SK-N-MC (cell line): Measurements from ENCODE around the gene TNNT2.

ENCODE experiments used
- EZH2 ChIP-seq: fragments of 200-600 bp; sonication (generic); IDR thresholded peaks from one replicate; pipeline ENCODE4 v1.6.1; 2017; ENCODE audit warnings: antibody characterized with exemption
- FOXP2 ChIP-seq: optimal IDR thresholded peaks from 2 replicates; pipeline ENCODE3; 2011; ENCODE audit warnings: mild to moderate bottlenecking, moderate library complexity; ENCODE audit not compliant: insufficient read depth; ENCODE audit errors: extremely low read length, control extremely low read depth
- POLR2AphosphoS5 ChIP-seq: IDR thresholded peaks from 2 replicates; pipeline ENCODE4 v1.6.1; 2012; ENCODE audit warnings: mild to moderate bottlenecking, low read depth, low read length, borderline replicate concordance

GRCh38 chr1:201423655-201424054 lies 46.2 kb upstream of the TNNT2 start:
- TF ChIP-seq EZH2 = no peak
- no peak for TF ChIP-seq POLR2AphosphoS5
- TF ChIP-seq FOXP2 = no peak
